Activated CD4-positive, alpha-beta T cell treated with anti-CD3 and anti-CD28 coated beads, Interleukin-10, Interleukin-2, amounts not matched to agents 100 ng/mL and 50 ng/mL, durations not matched to agents 16 hours and 8 hours (primary cell): Measurements from ENCODE around the gene INTS3.

ENCODE experiments used
- DNase-seq: peaks from one replicate; pipeline ENCODE4 v3.0.0-alpha.2; 2020

Gene INTS3

GRCh38 chr1:153799016-153799415 is 71.2 kb downstream of the INTS3 start:
- DNase-seq = no peak

GRCh38 chr1:153799566-153800465 is 72.0 kb downstream of the INTS3 start:
- no peak for DNase-seq

- DNase-seq = no peak
Observed at GRCh38 chr1:153800516-153800915, 72.7 kb downstream of the INTS3 start.

GRCh38 chr1:153801028-153801625 is 73.3 kb downstream of the INTS3 start:
- DNase-seq = no peak

- no peak for DNase-seq
Observed at GRCh38 chr1:153801786-153802697, 74.2 kb downstream of the INTS3 start.

GRCh38 chr1:153803470-153804056 is 75.7 kb downstream of the INTS3 start:
- no peak for DNase-seq

- DNase-seq = no peak
Observed at GRCh38 chr1:153804112-153804511, 76.3 kb downstream of the INTS3 start.

- peak; percentile 85 for DNase-seq
Observed at GRCh38 chr1:153805042-153805745, 77.3 kb downstream of the INTS3 start.

GRCh38 chr1:153805886-153806719 is 78.3 kb downstream of the INTS3 start:
- DNase-seq = no peak

- no peak for DNase-seq
Observed at GRCh38 chr1:153816283-153816889, 88.5 kb downstream of the INTS3 start.

- no peak for DNase-seq
Observed at GRCh38 chr1:153818876-153819275, 91.0 kb downstream of the INTS3 start.
